UCSD-AML1 (cell line): ENCODE results near the gene CELF6.

Source experiments
- DNase-seq: peaks from one replicate; lab custom pipeline; 2025; ENCODE audit not compliant: unreplicated experiment; lab: John Stamatoyannopoulos, UW

The CELF6 gene

DNA sequence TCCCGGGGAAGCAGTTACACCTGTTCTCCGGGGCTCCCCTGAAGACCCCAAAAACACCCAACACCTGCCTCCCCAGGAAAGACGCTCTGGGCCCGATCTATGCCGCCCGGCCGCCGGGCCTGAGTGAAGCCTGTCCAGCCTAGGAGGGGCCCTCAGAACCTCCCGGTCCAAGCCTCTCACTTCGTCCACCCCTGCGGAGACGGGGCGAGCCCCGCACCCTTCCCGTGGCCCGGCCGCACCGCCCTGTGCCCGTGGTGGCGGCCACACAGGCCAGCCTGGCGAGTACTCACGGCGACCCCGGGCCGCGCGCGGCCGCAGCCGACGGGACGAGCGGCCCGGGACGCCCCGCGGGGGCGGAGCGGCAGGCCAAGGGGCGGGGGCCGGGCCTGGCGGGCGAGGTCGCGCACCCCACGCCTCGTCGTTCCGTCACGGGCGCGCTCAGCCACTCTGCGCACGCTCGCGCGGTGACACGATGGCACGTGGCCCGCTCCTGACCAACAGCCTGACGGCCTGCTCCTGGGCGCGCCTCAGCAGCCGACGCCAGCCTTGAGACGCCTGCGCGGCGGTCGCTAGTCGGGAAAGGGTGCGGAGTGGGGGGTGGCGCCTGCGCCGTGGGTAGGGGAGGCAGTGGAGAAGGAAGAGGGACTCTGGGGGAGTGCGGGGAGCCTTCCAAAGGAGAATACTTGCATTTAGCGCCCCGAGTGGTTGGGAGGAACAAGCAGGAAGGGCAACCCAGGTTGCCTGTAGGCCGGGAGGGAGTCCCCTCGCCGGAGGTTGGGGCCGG lies 47.6 kb downstream of the CELF6 start, which contains the start of gene PARP6:
TSS of gene PARP6 (minus strand) at position 342 of the 784 bp plus-strand sequence. CDS start 5,077 bp downstream, outside the sequence.
- DNase-seq = peak; percentile 100

DNA sequence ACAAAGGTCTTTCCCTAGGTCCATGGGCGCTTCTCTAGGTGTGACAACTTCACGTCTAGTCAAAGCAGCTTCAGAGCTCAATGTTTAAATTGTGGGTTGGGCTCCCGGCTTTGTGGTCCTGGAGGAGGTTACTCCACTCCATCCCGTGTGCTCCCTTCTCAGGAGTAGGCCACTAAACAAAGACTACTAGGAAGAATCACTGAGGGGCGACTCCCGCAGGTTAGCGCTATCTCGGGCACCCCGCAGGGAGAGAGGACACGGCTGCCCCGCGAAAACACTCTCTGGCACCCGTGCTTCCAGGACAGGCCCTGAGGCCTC lies 48.1 kb downstream of the CELF6 start:
- peak; percentile 52 for DNase-seq

DNA sequence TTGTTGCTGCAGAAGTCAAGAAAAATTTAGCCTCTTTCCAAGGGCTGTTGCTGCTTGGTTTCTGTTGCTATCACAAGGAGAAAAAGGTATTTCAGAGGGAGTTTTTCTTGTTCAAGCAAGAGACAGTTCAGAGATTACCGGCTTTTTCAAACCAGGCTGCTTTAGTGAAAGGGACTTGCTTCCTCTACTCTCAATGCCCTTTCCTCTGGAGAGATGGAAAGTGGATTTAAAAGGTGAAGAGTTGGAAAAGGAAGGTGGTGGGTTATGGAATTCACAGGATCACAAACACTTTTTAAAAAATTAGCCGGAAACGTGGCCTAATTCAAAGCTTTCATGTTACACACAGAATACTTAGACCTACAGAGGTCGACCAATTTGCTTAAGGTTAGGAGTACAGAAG lies 48.7 kb downstream of the CELF6 start:
- DNase-seq = no peak

DNA sequence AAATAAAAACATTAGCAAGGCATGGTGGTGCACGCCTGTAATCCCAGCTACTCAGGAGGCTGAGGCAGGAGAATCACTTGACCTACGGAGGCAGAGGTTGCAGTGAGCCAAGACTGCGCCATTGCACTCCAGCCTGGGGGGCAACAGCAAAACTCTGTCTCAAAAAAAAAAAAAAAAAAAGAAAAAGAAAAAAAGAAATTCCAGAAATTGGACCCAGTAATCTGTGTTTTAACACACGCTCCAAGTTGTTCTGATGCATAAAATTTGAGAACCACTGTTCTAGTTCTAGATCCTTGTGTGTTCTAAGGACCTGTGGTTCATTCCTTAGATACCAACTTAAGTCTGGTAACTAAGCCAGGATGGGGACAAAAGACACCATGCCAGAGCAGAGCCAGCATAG lies 50.2 kb downstream of the CELF6 start:
- DNase-seq = no peak

DNA sequence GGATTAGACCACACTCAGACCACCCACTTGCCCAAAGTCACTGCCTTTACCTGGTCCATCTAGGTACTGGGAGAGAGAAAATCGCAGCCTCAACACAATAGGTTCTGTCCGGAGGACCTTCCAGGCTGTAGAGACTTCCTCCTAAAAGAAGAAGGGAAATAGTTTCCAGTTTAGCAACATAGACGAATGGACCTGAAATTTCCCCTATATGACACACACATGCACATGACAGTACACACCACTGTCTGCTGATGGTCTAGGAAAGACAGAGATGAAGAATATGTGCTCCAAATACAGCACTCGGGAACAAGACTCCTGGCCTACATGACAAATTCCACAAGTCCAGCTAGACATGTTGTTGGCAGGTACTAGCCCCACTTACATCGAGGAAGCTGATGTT lies 54.9 kb downstream of the CELF6 start:
- no peak for DNase-seq

DNA sequence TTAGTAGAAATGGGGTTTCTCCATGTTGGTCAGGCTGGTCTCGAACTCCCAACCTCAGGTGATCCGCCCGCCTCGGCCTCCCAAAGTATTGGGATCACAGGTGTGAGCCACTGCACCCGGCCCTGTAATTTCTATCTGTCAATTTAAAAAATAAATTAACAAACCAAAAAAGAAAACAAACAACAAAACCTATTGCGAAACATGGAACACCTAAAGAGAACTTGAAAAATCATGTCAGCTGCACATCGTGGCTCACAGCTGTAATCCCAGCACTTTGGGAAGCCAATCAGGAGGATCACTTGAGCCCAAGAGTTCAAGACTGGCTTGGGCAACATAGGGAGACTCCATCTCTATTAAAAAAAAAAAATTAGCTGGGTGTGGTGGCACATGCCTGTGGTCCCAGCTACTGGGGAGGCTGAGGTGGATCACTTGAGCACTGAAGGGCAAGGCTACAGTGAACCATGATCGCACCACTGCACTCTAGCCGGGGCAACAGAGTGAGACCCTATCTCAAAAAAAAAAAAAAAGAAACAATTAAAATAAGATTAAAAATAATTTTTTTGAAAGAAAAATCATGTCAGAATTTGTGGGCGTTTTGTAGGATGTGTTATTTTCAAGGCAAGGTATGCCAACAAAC lies 67.2 kb downstream of the CELF6 start:
- DNase-seq = no peak

DNA sequence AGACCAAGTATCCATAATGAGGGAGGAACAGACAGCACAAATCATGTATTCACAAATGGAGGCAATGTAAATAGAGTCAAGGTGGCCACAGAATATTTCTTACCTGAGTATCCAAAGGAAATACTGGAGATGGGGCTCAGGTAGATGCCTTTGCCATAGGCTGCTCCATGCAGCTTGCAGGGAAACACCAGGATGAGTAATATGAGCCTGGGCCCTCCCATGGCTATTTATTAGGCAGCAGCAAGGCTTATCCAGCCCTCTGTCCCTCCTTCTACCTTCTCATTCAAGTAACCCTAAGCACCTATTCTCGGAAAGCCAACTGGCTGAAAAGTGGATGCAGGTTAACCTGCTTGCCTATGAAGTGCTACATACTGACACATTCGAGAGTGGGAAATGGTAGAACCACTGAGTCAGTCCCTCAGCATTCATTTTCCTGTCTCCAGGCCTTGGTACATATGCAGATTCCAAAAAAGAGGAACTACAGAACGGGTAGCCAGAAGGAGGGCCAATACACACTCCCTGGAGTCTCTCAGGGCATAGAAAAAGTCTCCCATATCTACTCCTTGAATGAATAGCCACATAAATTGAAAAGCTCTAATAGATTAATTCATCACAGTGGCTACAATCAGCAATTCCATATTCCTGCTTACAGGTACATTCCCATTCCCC lies 70.7 kb downstream of the CELF6 start:
- no peak for DNase-seq

DNA sequence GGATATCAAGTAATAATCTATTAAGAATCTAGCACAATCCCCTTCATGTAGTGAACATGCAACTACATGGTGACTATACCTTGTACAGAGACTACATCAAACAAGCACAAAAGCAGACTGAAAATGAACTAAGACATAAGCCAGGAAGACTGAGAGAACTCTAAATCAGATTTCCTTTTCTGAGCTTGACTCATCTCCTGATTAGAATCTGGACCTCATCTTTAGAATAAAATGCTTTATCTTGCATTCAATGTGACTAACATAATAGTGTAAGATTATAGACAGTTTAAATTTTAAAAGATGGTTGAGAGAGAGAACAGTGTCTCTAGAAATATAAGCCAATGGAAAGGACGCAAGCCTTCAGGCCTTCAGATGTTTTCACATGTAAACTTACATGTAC lies 71.4 kb downstream of the CELF6 start:
- no peak for DNase-seq

DNA sequence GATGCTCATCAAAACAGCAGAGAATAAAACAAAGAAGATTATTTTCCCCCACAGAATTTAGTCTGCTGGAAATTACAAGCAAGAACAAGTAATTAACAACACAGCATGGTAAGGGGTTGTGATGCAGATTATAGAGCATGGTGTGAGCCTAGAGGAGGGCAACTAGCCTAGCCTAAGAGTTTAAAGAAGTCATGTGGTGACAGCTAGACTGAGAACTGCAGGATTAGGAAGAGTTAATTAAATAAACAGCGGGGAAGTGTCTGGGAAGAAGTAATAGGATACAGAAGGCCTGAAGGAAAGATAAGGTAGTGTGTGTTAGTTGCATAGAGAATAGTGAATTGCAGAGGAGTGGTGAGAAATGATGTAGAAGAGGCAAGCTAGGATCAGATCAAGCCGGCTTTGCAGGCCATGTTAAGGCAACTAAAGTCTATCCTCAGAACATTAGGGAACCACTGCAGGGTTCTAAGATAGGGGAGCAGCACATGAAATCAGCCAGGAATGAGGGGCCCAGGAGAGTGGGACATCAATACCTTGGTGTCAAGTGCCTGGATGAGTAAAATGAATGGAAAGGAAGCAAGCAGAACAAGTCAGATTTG lies 77.1 kb downstream of the CELF6 start:
- no peak for DNase-seq

DNA sequence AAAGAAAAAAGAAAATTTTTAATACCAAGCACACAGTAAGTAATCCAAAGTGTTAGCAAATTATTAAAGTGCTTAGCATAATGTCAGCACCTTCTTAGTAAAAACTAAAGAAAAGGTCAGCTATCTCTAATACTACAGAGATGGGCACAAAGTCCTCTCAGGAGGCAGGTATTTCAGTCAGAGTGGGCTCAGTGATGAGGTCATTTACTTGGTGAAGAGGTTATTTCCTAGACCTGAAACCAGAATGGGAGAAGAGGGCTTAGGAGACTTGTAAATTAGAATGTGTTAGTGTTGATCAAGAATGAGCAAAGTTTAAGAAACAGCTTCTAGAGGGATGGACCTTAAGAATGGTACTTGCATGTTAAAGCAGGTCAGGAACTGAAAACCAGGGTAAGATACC lies 80.3 kb downstream of the CELF6 start:
- no peak for DNase-seq

DNA sequence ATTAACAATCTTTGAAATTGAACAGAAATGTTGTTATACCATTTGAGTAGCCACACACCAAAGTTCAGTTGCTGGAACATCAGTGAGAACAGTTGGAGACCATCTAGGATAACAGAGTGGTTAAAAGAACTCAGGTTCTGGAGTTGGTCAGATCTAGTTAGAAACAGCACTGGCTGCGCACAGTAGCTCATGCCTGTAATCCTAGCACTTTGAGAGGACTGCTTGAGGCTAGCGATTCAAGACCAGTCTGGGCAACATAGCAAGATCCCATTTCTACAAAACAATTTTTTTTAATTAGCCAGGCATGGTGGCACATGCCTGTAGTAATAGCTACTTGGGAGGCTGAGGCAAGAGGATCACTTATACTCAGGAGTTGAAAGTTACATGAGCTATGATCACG lies 81.4 kb downstream of the CELF6 start:
- DNase-seq = no peak

DNA sequence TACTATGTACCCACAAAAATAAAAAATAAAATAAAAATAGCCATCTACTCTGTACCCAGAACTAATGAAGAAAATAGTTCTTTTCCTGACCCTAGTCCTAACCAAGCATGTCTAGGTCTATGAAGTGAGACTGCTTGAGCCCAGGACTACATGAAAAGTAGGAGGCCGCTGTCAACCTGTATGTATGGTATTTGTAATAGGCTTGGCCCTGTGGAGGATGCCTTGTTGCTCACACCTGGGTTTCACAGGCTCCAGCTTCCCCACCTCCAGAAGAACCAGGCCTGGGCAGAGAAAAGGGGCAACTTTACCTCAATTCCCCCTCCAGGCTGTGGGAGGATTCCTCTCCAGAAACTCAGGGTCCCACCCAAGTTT lies 82.1 kb downstream of the CELF6 start:
- no peak for DNase-seq

DNA sequence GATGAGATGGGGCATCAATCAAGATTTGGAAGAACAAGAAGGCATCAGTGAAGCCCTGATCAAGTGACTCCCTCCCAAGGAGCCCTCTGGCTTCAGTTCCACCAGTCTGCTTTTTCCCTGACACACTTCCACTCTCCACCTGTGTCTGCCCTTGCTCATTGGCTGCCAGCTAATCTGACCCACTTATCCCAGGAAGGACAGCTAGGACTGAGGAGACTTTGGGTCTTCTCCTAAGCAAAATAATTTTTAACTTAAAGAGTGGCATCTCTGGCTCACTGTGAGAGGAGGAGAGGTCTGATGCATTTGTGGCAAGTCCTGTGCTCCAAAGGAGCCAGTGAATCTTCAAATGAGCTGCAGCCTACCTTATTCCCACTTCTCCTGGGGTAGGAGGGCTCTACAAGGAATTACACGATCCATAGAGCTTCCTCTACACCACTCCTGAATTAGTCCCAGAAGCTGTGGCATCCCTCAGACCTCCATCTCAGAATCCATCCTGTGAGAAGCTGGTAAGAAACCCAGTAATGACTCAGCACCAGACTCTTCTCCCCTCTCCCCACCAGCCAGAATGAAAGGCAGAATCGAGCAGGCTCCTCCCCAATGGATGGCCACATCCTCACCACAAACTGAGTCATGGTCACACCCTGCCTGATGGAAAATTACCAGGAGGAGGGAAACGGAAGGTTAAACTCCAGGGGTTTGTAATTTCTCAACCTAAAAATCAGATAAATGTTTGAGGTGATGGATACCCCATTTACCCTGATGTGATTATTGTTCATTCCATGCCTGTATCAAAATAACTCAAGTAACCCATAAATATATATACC lies 82.7 kb downstream of the CELF6 start:
- peak; percentile 84 for DNase-seq

DNA sequence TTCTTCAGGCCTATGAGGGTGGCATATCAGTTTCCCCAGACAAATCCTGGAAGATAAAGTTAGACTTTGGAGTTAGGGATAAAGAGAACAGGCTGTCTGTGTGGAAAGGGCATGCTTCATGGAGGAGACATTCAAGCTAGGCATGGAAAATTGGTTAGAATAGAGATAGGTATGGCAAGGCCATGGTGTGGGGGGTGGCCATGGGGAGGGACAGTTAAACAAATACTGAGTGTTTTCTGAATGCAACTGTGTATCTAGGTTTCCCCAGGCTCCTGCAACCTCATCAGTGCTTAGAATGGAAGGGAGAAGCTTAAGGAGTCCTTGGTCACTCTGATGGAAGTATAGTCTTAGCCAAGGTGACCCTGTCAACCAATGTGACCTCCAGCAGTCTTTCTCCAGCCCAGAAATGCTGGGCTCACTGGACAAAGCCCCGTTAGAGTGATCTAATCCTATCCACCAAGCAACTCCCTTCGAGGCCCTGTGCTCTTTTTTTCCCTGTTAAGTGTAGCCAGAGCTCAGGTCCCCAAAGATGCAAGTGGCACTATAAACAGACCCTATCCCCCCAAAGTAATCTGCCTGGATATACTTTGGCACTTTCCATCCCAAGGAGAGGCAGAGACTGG lies 83.5 kb downstream of the CELF6 start:
- no peak for DNase-seq

DNA sequence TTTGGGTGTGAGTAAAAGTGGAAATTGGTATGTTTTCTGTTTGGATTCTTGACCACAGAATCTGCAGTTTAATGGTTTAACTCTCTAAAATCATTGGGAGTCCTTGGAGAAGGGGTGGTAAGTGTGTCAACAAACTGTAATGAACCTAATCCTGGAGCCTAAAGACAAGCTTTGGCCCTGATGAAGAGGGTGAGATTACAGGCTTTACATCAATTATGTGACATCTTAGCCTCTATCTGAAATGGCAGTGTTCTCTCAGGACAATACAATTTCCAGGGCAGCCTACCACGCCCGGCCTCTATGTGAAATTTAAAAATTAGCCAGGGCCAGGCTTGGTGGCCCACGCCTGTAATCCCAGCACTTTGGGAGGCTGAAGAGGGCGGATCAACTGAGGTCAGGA lies 84.7 kb downstream of the CELF6 start:
- DNase-seq = no peak
